CD1c-positive myeloid dendritic cell (primary cell): Measurements from ENCODE around the gene ZWINT.

Source experiments
- DNase-seq: peaks from one replicate; pipeline ENCODE4 v3.0.0-alpha.2; 2016; ENCODE audit errors: extremely low spot score

The ZWINT gene

GRCh38 chr10:56360967-56361612 is at the start of gene ZWINT:
TSS of gene ZWINT (minus strand) at chr10:56361259. CDS start at chr10:56361236, 23 bp downstream.
- DNase-seq: peak; percentile 99

- DNase-seq: no peak
These were observed 22.7 kb upstream of the ZWINT start for GRCh38 chr10:56383806-56384205.

GRCh38 chr10:56370217-56371113 is 9.4 kb upstream of the ZWINT start:
- no peak for DNase-seq

- no peak for DNase-seq
These were observed 484 bp downstream of the ZWINT start for GRCh38 chr10:56360583-56360966.

- no peak for DNase-seq
These were observed 1.2 kb downstream of the ZWINT start for GRCh38 chr10:56359837-56360236.

- DNase-seq: no peak
These were observed 4.0 kb downstream of the ZWINT start for GRCh38 chr10:56357018-56357417.

- DNase-seq: no peak
These were observed 9.0 kb downstream of the ZWINT start for GRCh38 chr10:56351909-56352630.

GRCh38 chr10:56349611-56350010 is 11.4 kb downstream of the ZWINT start:
- no peak for DNase-seq

DNA sequence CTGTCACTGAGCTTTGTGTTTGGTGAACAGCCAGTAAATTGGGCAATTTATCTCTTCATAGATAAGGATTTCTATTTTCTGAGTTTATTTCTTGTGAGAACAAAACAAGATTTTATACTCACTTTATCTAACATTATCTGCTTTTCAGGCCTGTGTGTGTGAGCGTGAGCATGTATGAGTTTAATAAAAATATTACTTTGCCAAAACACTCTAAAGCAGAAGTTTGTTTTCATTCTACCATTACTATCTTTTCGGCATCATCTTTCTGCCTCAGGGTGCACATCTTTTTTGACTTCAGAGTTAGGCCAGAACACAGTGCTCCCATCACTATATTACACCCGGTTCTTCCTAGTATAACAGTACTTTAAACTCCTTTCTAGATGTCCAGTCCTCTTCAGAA is 13.0 kb downstream of the ZWINT start:
- no peak for DNase-seq

- no peak for DNase-seq
These were observed 14.1 kb downstream of the ZWINT start for GRCh38 chr10:56346845-56347415.

DNA sequence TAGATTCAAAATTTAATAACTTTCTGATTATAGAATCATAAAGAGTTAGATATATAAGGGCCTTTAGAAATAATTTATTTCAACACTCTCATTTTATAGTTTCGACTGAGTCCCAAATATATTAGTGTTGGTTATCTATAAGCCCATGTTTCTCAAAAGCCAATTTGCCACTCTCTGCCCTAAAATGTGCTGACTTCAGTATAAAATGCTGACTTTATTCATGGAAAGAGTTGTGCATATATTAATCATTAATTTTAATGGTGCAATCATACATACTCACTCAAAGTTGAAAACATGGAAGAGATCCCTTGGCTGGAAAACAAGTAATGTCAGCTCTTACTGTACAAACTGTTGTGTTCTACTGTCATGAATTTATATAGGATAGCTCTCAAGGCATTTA is 19.4 kb downstream of the ZWINT start:
- DNase-seq: no peak

DNA sequence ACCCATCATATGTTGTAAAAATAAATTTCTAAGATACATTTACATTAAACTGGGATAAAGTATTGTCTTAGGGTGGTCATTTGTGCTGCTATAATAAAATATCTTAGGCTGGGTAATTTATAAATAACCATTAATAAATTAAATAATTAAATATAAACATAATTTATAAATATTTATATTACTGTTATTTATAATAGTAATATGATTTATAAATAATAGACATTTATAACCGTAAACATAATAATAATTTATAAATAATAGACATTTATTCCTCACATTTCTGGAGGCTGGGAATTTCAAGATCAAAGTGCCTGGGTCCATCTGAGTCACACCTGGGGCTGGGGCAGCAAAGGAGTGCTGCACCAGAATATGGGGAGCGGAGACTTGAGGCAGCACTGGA is 31.1 kb downstream of the ZWINT start:
- no peak for DNase-seq

DNA sequence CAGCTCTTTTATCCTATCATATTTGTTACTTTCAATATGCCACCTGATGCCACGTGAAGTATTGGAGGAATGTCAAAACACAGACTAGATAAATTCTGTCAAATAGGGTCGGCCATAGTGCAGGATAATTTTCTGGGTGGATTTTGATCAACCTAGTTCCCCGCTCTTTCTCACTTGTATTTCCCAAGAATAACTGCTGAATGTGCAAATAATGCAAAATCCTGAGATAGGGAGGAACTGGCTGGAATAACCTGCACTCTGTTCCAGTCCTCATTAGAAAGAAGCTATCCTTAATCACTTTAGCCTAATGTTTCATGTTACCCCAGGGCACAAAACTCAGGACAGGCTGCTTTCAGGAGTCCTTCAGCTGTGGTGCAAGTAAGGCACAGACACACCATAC is 33.9 kb downstream of the ZWINT start:
- DNase-seq: no peak

- DNase-seq: no peak
These were observed 41.7 kb downstream of the ZWINT start for GRCh38 chr10:56319386-56319785.

- no peak for DNase-seq
These were observed 42.2 kb downstream of the ZWINT start for GRCh38 chr10:56318816-56319215.

DNA sequence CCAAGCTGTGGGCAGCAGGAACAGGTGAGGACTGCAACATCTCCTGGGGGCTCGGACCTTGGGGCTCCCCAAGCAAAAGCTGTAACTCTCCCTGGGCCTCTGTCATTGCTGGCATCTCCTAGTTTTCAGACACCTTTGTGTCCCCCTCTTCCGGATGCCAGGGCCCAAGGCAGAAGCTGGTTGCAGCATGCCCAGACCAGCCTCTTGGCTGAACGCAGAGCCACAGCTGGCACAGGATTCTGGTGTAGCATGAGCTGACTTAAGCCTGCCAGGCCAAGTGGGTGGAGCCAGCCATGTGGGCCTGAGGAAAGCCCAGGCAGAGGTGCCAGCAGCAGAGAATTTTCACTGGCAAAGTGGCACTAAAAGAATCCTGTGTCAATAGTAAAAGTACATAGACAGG is 43.5 kb downstream of the ZWINT start:
- no peak for DNase-seq

DNA sequence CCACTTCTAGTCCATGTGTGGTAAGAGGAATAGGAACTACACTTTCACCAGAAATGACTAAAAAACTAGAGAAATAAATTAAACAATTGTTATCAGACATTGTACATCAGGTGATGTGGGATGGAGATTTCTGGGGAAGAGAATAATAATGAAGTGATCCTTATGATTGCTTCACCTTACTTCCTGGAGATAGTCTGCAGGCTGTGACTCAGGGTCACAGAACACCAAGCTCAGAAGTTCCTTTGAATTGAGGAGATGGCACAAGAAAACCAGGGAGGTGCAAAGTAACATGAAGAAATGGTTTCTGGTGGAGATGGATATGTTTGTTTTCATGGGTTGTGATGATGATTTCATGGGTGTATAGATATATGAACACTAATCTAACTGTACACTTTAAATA is 44.5 kb downstream of the ZWINT start:
- DNase-seq: no peak
